ENCODE measurements around the gene DNASE1.

The DNASE1 gene

DNA sequence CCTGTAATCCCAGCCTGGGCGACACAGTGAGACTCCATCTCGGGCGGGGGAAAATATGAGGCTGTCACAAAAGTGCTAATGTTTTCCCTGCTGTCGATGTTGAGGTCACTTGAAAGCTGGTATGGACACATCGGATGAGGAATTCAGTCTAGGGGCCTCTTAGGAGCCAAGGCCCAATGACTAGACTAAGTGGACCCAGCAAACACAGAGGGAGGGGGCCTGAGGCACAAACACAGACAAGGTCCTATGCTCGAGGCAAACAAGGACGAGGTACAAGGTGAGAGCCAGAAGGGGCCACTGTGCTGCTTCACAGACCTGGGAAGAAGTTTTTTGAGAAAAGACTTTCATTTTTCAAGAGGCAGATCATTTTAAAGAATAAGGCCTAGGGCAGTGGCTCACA is 47.6 kb downstream of the DNASE1 start:
- H3K27ac ChIP-seq: no peak overlapping the region
- no peaks in the 10 kb centered on the region for H3K27me3 ChIP-seq (replicated peaks)
- H3K4me3 ChIP-seq (ENCODE audit: low read depth, low read length): no peak overlapping the region
- peaks cover 3% of the 10 kb centered on the region for H3K36me3 ChIP-seq (replicated peaks)
- in situ Hi-C loops (cut with HindIII; ENCODE audit: low pct_ligation_motif_present, low sequenced_read_pairs): no loop called here
- DNase-seq: no peak
- TF ChIP-seq, protein P1, sequence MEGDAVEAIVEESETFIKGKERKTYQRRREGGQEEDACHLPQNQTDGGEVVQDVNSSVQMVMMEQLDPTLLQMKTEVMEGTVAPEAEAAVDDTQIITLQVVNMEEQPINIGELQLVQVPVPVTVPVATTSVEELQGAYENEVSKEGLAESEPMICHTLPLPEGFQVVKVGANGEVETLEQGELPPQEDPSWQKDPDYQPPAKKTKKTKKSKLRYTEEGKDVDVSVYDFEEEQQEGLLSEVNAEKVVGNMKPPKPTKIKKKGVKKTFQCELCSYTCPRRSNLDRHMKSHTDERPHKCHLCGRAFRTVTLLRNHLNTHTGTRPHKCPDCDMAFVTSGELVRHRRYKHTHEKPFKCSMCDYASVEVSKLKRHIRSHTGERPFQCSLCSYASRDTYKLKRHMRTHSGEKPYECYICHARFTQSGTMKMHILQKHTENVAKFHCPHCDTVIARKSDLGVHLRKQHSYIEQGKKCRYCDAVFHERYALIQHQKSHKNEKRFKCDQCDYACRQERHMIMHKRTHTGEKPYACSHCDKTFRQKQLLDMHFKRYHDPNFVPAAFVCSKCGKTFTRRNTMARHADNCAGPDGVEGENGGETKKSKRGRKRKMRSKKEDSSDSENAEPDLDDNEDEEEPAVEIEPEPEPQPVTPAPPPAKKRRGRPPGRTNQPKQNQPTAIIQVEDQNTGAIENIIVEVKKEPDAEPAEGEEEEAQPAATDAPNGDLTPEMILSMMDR (IDR thresholded peaks at IDR 0.05; ENCODE audit: low read depth, low read length, missing control alignments): no peak

DNA sequence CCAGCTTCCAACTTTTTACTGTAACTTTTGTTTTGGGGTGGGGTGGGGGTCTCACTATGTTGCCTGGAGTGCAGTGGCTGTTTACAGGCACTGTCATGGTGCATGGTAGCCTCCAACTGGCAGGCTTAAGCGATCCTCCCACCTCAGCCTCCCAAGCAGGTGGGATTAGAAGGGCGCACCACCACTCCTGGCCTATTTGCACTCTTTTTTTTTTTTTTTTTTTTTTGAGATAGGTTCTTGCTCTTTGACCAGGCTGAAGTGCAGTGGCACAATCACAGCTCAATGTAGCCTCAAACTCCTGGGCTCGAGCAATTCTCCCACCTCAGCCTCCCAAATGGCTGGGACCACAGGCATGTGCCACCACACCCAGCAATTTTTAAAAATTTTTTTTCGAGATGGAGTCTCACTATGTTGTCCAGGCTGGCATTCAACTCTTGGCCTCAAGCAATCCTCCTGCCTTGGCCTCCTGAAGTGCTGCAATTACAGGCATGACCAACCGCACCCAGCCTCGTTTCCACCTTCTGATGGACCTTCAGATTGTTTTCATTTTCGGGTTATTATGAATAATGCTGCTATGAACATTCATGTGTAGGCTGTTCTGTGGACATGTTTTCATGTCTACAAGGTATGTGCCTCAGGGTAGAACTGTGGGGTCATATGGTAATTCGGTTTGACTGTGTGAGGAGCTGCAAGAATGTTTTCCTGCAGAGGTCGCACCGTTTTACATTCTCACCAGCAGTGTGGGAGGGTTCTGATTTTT is 51.9 kb downstream of the DNASE1 start:
- Histone ChIP-seq H3K27me3 (replicated peaks) (no peaks in the 10 kb centered on the region), H3K27ac (no peak overlapping the region), H3K36me3 (replicated peaks) (peaks cover 3% of the 10 kb centered on the region), H3K4me3 (ENCODE audit: low read depth, low read length) (no peak overlapping the region)
- DNase-seq: no peak
- TF ChIP-seq, protein P1 (IDR thresholded peaks at IDR 0.05; ENCODE audit: low read depth, low read length, missing control alignments): no peak
- in situ Hi-C loops (cut with HindIII; ENCODE audit: low pct_ligation_motif_present, low sequenced_read_pairs): no loop called here

Data from brain microvascular endothelial cell (primary cell).